PC-9 (cell line): ENCODE results near the gene ANKS1B.

Experiments
- EZH2 ChIP-seq: fragments of 200-600 bp; sonication (generic); IDR thresholded peaks from 2 replicates; pipeline ENCODE4 v1.8.0; 2017; ENCODE audit warnings: antibody characterized with exemption, low read depth
- TF ChIP-seq, protein P1 (sequence below): fragments of 200-600 bp; sonication (generic); conservative IDR thresholded peaks from 2 replicates; pipeline ENCODE4 v1.6.1; 2017; ENCODE audit warnings: mixed run types, antibody characterized with exemption, mild to moderate bottlenecking, moderate library complexity

DNA sequence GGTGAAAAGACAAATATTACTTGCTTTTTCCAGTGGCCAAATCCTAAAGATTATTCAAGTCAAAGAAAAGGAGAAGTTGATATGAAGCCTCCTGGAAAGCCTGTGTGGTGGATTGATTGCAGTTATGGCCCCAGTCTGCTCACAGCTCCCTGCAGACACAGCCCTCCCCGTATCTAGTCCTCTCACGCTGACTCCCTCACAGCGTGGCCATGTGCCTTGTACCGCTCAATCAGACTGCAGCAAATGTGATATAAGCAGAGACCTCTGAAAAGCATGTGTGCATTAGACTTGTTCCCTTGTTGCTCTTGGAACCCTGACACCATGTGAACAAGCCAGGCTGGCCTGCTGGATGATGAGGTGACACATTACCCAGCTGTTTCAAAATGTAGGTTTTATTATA lies 735.2 kb downstream of the ANKS1B start:
- TF ChIP-seq, protein P1, sequence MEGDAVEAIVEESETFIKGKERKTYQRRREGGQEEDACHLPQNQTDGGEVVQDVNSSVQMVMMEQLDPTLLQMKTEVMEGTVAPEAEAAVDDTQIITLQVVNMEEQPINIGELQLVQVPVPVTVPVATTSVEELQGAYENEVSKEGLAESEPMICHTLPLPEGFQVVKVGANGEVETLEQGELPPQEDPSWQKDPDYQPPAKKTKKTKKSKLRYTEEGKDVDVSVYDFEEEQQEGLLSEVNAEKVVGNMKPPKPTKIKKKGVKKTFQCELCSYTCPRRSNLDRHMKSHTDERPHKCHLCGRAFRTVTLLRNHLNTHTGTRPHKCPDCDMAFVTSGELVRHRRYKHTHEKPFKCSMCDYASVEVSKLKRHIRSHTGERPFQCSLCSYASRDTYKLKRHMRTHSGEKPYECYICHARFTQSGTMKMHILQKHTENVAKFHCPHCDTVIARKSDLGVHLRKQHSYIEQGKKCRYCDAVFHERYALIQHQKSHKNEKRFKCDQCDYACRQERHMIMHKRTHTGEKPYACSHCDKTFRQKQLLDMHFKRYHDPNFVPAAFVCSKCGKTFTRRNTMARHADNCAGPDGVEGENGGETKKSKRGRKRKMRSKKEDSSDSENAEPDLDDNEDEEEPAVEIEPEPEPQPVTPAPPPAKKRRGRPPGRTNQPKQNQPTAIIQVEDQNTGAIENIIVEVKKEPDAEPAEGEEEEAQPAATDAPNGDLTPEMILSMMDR: no peak
- TF ChIP-seq EZH2: no peak
